ENCODE measurements around the gene SLC4A1.

SLC4A1 gene

DNA sequence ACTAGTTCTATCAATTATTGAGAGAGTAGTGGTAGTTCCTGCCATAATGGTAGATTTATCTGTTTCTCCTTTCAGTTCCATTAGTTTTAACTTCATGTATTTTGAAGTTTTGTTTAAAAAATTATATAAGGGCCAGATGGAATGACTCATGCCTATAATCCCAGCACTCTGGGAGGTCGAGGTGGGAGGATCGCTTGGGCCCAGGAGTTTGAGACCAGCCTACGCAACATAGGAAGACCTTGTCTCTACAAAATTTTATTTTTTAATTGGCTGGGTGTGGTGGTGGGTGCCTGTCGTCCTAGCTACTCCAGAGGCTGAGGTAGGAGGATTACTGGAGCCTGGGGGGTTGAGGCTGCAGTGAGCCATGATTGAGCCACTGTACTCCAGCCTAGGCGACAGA lies 34.4 kb downstream of the SLC4A1 start:
- H3K4me3 ChIP-seq: no peak overlapping the region
- no peak overlapping the region for H3K27ac ChIP-seq
- TF ChIP-seq, protein P1, sequence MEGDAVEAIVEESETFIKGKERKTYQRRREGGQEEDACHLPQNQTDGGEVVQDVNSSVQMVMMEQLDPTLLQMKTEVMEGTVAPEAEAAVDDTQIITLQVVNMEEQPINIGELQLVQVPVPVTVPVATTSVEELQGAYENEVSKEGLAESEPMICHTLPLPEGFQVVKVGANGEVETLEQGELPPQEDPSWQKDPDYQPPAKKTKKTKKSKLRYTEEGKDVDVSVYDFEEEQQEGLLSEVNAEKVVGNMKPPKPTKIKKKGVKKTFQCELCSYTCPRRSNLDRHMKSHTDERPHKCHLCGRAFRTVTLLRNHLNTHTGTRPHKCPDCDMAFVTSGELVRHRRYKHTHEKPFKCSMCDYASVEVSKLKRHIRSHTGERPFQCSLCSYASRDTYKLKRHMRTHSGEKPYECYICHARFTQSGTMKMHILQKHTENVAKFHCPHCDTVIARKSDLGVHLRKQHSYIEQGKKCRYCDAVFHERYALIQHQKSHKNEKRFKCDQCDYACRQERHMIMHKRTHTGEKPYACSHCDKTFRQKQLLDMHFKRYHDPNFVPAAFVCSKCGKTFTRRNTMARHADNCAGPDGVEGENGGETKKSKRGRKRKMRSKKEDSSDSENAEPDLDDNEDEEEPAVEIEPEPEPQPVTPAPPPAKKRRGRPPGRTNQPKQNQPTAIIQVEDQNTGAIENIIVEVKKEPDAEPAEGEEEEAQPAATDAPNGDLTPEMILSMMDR (IDR thresholded peaks at IDR 0.05): no peak
- DNase-seq (ENCODE audit: low spot score): no peak

DNA sequence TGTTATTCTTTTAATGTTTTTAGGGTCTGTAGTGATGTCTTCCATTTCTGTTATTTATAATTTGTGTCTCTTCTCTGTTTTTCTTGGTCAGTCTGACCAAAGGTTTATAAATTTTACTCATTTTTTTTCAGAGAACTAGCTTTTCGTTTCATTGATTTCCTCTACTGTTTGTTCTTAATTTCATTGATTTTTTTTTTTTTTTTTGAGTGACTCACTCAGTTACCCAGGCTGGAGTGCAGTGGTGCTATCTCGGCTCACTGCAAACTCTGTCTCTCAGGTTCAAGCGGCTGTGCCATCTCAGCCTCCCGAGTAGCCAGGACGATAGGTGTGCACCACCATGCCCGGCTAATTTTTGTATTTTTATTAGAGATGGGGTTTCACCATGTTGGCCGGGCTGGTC lies 35.9 kb downstream of the SLC4A1 start:
- H3K27ac ChIP-seq: no peak overlapping the region
- no peak for DNase-seq (ENCODE audit: low spot score)
- H3K4me3 ChIP-seq: no peak overlapping the region
- TF ChIP-seq, protein P1 (IDR thresholded peaks at IDR 0.05): no peak

DNA sequence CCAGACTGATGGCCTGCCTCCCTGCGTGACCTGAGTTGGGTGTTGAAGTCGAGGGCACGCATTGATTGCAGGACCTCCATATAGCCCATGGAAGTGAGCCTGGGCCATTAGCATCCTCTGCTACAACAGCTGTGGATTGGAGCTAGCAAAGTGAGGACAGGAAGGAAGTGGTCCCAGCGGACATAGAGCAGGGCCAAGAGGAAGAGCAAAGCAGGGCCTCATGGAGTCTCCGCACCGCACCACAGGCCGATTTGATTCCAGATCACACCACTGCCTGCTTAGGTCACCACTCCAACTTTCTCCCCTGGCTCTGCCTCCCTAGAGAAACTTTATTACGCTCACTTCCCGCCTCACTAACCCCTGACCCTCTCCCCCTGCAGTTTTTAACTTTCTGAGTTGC lies 37.8 kb downstream of the SLC4A1 start:
- no peak for DNase-seq (ENCODE audit: low spot score)
- no peak overlapping the region for H3K4me3 ChIP-seq
- no peak overlapping the region for H3K27ac ChIP-seq
- TF ChIP-seq, protein P1 (IDR thresholded peaks at IDR 0.05): no peak

DNA sequence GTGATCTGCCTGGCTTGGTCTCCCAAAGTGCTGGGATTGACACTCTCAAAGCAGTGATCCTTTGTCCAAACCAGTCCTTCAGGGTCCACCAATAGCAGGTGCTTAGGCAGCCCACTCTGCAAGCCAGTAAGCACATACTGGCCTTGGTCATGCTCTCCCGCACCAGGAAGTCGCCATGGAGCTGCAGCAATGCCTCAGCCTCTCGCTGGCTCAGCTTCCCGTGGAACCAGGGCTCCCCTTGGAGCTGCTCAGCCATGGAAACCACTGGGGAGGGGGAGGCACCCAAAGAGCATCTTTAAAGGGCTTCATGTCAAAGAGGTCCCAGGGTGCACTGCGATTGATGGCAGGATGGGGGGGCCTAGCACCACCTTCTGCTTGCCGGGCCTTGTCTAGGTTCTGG lies 38.8 kb downstream of the SLC4A1 start:
- Histone ChIP-seq H3K4me3 (no peak overlapping the region), H3K27ac (no peak overlapping the region)
- no peak for DNase-seq (ENCODE audit: low spot score)
- TF ChIP-seq, protein P1 (IDR thresholded peaks at IDR 0.05): no peak

DNA sequence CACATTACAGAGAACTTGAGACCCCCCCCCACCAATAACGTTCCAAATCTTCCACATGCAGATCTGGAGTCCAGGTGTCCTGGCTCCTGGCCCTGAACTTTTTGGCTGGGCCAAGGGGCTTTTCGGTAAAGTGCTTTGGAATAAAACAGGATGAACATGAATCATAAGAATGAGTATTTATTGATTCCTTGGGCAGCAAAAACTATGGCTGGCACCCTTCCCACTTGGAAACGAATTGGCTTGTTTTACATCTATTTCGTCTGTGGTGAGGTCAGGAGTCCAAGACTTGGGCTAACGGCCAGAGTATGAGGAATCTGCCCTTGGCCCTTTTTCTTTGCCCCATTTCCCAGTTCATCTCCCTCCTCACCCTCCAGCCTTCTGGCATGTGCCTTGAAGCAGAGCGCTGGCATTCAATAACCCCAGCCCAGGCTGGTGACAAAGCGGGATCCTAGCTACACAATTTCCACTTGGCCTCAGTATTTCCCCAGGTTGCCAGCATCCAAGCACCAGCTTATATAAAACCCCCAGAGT lies 44.3 kb downstream of the SLC4A1 start:
- DNase-seq (ENCODE audit: low spot score): no peak
- Histone ChIP-seq H3K27ac (peak overlapping the region; percentile 4 to 98), H3K4me3 (no peak overlapping the region)
- TF ChIP-seq, protein P1 (IDR thresholded peaks at IDR 0.05): no peak

DNA sequence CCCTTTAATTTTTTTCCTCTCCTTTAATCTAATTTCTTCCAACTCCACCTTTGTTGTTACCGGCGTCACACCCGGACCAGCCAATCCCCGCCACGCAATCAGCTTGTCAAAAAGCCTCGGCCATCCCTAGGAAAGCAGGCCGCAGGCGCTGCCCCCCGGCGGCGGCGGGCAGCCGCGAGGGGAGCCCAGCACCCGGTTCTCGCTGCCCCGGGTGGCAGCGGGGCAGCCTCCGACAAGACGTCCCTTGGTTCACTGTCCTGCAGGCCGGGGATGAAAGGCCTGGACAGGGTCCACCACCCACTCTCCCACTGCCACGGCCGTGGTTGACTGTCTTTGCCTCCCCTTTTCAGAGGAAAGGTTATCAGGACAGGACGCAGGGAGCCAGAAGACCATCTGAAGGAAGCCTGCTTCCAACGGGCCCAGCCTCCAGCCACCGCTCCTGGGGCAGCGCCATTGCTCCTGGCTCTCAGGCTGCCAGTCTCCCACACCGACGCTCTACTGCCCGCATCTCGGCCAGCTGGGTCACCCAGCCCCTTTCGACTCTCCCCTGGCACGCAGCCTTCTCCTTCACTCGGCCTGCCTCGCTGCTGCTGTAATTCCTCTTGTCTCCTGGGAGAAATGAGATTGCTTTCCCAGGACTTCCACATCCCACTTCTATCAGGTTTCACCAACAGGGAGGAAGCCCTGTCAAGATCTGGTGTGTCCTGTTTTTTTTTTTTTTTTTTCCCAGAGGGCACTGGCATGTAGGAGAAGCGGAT lies 45.6 kb downstream of the SLC4A1 start:
- DNase-seq (ENCODE audit: low spot score): peak; percentile 88
- TF ChIP-seq, protein P1 (IDR thresholded peaks at IDR 0.05): no peak
- peak overlapping the region; percentile 98 for H3K27ac ChIP-seq

DNA sequence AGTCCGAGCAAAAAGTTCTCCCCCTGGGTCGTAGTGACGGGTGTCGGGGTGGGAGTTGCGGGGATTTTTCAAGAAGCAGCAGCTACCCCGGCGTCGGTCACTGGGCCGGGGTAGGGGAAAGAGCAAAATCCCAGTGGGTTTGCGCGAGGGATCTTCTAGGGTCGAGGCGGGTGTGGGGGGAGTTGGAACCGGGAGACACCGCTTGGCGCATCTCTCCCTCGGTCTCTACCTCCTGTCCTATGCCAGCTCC lies 46.1 kb downstream of the SLC4A1 start:
- Histone ChIP-seq H3K4me3 (peak overlapping the region; percentile 89), H3K27ac (peak overlapping the region; percentile 98)
- DNase-seq (ENCODE audit: low spot score): no peak
- TF ChIP-seq, protein P1 (IDR thresholded peaks at IDR 0.05): no peak

More for the DNA sequence above, 45.6 kb downstream of the SLC4A1 start:
- peak overlapping the region; percentile 89 for H3K4me3 ChIP-seq
